ENCODE data around the gene SSC5D. TPM values are rescaled to one million over a fixed set of nuclear protein-coding genes. Genes with fewer than 3 reads are reported as not detected.
"Not testable (repeated sequence)": the region's sequence is repeated elsewhere in the genome, so short reads cannot be mapped to it uniquely, and the experiment has no call there.

SSC5D gene
- total and polyA plus RNA-seq, 8 donors: 0.60 to 5.3 (median 1.4) TPM

DNA sequence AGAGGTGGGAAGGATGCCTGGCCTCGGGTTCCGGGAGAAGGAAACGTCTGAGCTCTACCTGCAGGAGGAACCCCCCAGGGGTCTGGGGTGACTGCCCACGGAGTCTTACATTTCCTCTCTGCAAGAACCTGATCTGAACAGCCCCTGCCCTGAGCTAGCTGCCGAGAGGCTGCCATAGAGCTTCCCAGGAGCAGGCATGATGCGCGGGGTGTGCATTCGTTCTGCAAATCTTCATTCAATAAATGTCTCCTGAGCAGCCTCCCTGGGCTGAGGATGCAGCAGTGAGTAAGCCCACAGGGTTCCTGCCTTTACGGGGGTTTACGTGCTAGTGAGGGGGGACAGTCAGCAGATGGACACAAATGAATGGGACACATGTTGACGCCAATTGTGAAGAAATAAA lies 43.6 kb upstream of the SSC5D start:
- intact Hi-C loops (cut with DNase I): no loop called here
- DNase-seq (no peak), FAIRE-seq (no peak), ATAC-seq (no peak)
- TF ChIP-seq, protein P1, sequence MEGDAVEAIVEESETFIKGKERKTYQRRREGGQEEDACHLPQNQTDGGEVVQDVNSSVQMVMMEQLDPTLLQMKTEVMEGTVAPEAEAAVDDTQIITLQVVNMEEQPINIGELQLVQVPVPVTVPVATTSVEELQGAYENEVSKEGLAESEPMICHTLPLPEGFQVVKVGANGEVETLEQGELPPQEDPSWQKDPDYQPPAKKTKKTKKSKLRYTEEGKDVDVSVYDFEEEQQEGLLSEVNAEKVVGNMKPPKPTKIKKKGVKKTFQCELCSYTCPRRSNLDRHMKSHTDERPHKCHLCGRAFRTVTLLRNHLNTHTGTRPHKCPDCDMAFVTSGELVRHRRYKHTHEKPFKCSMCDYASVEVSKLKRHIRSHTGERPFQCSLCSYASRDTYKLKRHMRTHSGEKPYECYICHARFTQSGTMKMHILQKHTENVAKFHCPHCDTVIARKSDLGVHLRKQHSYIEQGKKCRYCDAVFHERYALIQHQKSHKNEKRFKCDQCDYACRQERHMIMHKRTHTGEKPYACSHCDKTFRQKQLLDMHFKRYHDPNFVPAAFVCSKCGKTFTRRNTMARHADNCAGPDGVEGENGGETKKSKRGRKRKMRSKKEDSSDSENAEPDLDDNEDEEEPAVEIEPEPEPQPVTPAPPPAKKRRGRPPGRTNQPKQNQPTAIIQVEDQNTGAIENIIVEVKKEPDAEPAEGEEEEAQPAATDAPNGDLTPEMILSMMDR (IDR thresholded peaks at IDR 0.05): no peak
- no peaks in the 10 kb centered on the region for H3K9me3 ChIP-seq
- H3K27me3 ChIP-seq: peaks cover 0 to 26% (median 5%) of the 10 kb centered on the region in 4 donors
- no peak overlapping the region for H3K4me3 ChIP-seq
- H3K36me3 ChIP-seq: no peaks in the 10 kb centered on the region
- 36 to 37% methylated on average over 11 of the region's 11 CpGs for WGBS, 2 donors
- no peak overlapping the region for H3K27ac ChIP-seq
- H3K4me1 ChIP-seq: no peaks in the 10 kb centered on the region

- no peaks in the 10 kb centered on the region for H3K9me3 ChIP-seq
- H3K4me1 ChIP-seq: no peaks in the 10 kb centered on the region
- no peak for FAIRE-seq
- H3K27ac ChIP-seq: no peak overlapping the region
- H3K27me3 ChIP-seq: peaks cover 0 to 14% (median 5%) of the 10 kb centered on the region in 4 donors
- H3K36me3 ChIP-seq: no peaks in the 10 kb centered on the region
- no peak overlapping the region for H3K4me3 ChIP-seq
- no peak for ATAC-seq
- DNase-seq: no peak
- WGBS, 2 donors: 31 to 45% methylated on average over 8 of the region's 8 CpGs
- TF ChIP-seq, protein P1 (IDR thresholded peaks at IDR 0.05): no peak
- intact Hi-C loops (cut with DNase I): no loop called here
Measured at GRCh38 chr19:55446060-55446459, 42.2 kb upstream of the SSC5D start.

DNA sequence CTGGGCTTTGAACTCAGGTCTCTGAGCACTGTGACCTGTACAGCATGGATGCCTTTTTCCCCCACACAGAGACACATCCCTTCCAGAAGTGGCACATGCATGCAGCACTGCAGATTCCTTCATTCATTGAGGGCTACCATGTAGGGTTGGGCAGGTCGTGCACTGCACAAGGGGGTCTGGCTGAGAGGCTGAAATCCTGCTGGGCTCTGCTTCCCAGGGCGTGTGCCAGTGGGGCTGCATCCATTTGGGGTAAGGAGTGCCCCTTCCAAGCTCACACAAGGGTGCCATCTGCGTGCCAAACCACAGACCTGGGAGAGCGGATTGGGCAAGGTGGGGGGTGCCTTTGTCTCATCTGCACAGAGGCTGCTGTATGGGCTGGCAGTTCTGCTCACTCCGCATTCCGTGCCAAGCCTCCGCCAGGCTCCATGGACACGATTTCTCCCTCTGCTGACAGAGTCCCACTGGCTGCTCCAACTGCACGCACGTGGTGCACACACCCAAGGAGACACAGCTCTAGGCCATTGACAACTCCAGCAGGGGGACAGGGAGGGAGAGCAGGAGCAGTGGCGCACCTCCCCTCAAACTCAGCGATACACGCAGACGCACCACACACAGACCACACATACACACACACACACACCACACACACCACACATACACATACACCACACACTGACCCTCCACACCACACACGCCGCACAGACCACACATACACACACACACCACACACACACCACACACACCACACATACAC lies 40.6 kb upstream of the SSC5D start:
- Histone ChIP-seq H3K27me3 (peaks cover 0 to 9% (median 4%) of the 10 kb centered on the region in 4 donors), H3K9me3 (no peaks in the 10 kb centered on the region), H3K27ac (no peak overlapping the region), H3K4me3 (no peak overlapping the region), H3K36me3 (no peaks in the 10 kb centered on the region), H3K4me1 (peaks cover 0 to 4% (median 0%) of the 10 kb centered on the region in 3 donors)
- intact Hi-C loops (cut with DNase I): no loop called here
- FAIRE-seq: no peak
- DNase-seq: peak in 1 of 6 donors; percentile 44
- TF ChIP-seq, protein P1 (IDR thresholded peaks at IDR 0.05): no peak
- ATAC-seq: peak in 3 of 4 donors; percentile 28 to 47 (median 43)
- 22 to 24% methylated on average over 16 of the region's 16 CpGs for WGBS, 2 donors

GRCh38 chr19:55448175-55448490 lies 40.1 kb upstream of the SSC5D start:
- H3K9me3 ChIP-seq; FAIRE-seq; H3K27me3 ChIP-seq; H3K27ac ChIP-seq; DNase-seq; H3K4me1 ChIP-seq; intact Hi-C loops (cut with DNase I); ATAC-seq; H3K4me3 ChIP-seq; H3K36me3 ChIP-seq: not testable (repeated sequence)
- WGBS, 2 donors: 72 to 90% methylated on average over 5 of the region's 5 CpGs

GRCh38 chr19:55449469-55449868 lies 38.8 kb upstream of the SSC5D start:
- Histone ChIP-seq H3K4me3 (no peak overlapping the region), H3K27me3 (peaks cover 0 to 7% (median 2%) of the 10 kb centered on the region in 4 donors), H3K4me1 (peaks cover 0 to 4% (median 0%) of the 10 kb centered on the region in 3 donors), H3K36me3 (no peaks in the 10 kb centered on the region), H3K27ac (no peak overlapping the region), H3K9me3 (no peaks in the 10 kb centered on the region)
- no peak for FAIRE-seq
- ATAC-seq: no peak
- intact Hi-C loops (cut with DNase I): no loop called here
- peak in 1 of 6 donors; percentile 67 for DNase-seq
- 24% methylated on average over 16 of the region's 16 CpGs for WGBS, 2 donors
- TF ChIP-seq, protein P1 (IDR thresholded peaks at IDR 0.05): no peak
